ENCODE results near the gene DNAJC5.

The DNAJC5 gene

DNA sequence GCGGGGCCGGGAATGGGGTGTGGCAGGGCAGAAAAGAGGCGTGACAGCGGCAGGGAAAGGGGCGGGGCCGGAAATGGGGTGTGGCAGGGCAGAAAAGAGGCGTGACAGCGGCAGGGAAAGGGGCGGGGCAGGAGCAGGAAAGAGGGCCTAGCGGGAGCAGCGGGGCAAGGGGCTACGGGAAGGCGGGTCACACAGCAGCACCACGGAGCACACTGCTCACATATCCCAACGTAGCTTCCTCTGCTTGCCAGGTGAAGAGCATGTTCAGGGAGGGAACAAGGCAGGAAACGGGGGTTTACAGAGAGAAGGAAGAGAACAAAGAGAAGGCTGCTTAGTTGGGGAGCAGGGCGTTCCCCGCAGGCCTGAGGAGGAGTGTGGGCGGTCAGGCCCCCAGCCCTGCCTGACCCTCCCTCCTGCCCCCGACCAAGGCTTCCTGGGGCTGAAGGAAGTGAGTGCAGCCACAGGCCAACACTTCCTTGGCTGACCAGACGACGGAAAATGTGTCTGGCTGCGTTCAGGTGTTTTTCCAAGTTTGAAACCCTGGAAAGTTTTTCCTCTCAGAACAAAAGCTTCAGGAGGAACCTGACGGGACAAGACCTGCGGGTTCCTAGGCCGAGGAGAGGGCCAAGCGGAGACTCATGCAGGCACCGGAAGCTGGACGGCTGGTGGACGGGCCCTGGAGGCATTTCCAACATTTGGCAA, 47.5 kb downstream of the DNAJC5 start:
- no peak for DNase-seq

DNA sequence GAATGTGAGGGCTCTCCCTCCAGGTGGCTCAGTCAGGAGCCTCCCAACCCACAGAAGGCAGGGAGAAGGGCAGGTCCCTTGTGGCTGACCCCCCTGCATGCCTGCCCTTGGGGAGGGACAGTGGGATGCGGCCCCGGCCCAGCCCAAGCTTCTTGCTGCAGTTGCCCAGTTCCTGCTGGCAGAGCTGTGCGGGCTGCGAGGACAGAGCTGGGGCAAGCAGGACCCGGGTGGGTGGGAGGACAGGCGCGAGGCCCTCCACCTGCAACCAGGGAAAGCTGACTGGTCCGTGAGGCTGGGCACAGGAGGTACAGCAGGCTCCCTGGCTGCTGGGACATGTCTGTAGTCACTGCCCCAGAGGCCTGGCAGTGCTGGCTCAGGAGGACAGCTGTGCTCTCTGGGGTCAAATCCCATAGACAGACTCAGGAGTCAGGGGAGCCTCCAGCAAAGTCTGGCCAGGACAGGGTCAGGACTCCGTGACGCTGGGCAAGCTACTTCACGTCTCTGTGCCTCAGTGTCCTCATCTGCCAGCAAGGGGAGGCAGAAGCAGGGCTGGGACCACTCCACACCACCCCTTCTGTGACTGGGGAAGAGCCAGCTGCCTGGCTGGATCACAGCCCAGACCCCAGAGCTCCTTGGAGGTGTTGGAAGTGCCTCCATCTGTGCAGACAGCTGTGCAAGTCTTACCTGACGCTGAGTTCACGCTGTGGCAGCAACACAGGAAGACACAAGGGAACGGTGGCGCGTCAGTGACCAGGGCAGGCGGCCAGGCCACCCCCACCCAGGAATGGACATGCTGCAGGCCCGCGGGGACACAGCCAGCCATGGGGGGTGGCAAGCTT, 48.3 kb downstream of the DNAJC5 start:
- DNase-seq: no peak

DNA sequence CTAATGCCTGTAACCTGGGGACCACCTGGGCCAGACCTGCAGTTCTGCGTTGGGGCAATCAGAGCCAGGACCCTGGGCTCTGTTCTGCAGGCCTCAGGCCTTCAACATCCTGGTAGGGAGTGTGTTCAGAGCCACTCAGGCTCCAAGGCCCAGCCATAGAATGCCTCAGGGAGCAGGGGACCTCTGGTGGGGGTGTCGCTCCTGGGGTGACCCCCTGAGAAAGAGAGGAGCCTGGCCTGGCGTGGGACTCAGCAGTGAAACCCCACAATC, 48.8 kb downstream of the DNAJC5 start:
- DNase-seq: no peak

DNA sequence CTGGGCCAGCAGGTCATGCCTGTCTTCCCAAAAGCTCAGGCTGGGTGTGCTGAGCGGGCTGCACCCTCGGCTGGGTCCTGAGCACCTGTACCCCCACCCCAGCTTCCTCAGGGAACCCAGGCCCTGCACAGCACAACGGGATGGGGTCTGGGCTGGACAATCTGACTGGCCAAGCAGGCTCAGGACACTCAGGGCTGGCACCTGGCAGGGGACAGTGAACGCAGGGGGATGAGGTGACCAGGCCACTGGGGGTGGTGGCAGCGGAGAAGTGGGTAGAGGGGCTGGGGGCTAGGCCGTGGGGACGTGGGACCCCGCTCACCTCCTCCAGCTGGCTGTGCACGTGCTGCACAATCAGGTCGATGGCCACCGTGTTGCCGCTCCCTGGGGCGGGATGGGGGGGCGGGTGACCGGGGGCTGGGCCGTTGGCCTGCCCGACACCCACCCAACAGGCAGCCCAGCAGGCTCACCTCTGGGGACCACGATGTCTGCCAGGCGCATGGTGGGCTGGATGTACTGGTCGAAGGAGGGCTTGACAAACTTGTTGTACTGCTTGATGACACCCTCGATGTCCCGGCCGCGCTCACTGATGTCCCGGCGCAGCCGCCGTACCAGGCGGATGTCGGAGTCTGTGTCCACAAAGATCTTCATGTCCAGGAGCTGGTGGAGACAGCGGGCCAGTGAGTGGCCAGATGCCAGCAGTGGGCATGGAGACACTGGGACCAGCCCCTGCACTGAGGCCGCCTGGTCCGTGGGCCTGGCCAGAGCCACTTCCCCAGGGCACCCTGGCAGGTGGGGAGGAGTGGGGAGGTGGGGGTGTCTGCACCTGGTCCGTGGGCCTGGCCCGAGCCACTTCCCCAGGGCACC, 49.4 kb downstream of the DNAJC5 start:
- DNase-seq: no peak

GRCh38 chr20:63945031-63945658, 50.2 kb downstream of the DNAJC5 start:
- DNase-seq: no peak

GRCh38 chr20:63945921-63946920, 51.3 kb downstream of the DNAJC5 start:
- DNase-seq: no peak

- DNase-seq: no peak
Measured at GRCh38 chr20:63946986-63947637, 52.2 kb downstream of the DNAJC5 start.

- DNase-seq: no peak
Measured at GRCh38 chr20:63947638-63948456, 52.9 kb downstream of the DNAJC5 start.

DNA sequence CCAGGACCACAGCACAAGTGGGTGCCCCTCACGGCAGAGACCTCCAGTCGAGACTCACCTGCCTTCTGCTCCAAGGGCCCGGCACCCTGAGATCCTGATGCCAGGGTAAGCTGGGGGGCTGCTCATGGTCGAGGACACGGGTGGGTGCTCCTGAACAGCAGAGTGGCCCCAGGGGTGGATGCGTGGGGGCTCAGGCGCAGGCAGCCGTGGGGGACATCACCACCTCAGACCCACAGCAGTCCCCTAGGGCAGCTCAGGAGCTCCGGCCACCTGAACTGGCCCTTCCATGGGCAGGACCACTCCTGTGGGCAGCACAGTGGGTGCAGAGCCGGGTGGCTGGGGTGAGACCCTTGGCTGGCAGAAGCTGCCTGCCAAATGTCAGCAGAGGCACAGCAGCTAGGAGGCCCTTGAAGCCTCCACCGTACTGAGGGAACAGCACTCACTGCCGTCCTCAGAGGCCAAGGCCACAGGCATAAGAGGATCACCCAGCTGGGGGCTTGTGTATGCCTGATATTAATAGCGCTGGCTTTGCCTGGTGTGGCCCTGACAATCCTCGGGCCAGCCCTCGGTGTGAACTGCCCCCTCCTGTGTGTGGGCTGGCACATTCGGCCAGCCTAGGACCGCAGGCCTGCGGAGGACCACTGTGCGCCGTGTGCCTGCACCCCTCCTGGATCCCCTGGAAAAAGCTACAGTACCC, 55.9 kb downstream of the DNAJC5 start:
- no peak for DNase-seq

- DNase-seq: no peak
Measured at GRCh38 chr20:63951398-63952209, 56.7 kb downstream of the DNAJC5 start.

GRCh38 chr20:63952210-63952535, 57.2 kb downstream of the DNAJC5 start:
- no peak for DNase-seq

DNA sequence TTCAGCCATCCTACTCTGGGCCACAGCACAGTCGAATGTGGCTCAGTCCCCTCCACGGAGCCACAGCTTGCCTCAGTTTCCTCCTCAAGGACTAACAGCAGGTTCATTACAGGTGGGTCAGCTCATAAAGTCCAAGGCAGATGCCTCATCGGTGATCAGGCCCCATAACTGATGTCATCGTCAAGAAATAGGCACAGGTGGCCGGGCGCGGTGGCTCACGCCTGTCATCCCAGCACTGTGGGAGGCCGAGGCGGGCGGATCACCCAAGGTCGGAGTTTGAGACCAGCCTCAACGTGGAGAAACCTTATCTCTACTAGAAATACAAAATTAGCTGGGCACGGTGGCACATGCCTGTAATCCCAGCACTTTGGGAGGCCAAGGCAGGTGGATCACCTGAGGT, 57.8 kb downstream of the DNAJC5 start:
- no peak for DNase-seq

- DNase-seq: no peak
Measured at GRCh38 chr20:63953764-63954429, 59.0 kb downstream of the DNAJC5 start.

GRCh38 chr20:63955281-63955826, 60.4 kb downstream of the DNAJC5 start:
- DNase-seq: no peak

GRCh38 chr20:63955827-63956663, 61.1 kb downstream of the DNAJC5 start, which contains the start of gene UCKL1:
Gene UCKL1 (minus strand): TSS chr20:63956416. CDS start chr20:63956372, 44 bp downstream.
- DNase-seq: peak; percentile 85

GRCh38 chr20:63956664-63957003, 61.7 kb downstream of the DNAJC5 start:
- no peak for DNase-seq
